Fibroblast of pulmonary artery (primary cell): ENCODE data around the gene BACH1.

Source experiments
- DNase-seq: peaks from one replicate; pipeline ENCODE4 v3.0.0-alpha.2; 2010; ENCODE audit warnings: low read depth
- H3K4me3 ChIP-seq: replicated peaks from 2 replicates; pipeline ENCODE4 v1.5.1; 2011; ENCODE audit warnings: low read depth, mild to moderate bottlenecking, control low read depth, low read length, moderate library complexity
- TF ChIP-seq, protein P1 (sequence below): IDR thresholded peaks from 2 replicates; pipeline ENCODE4 v1.5.1; 2011; ENCODE audit warnings: mild to moderate bottlenecking, control low read depth, low read length, inconsistent platforms; ENCODE audit errors: missing control alignments

BACH1 gene

DNA sequence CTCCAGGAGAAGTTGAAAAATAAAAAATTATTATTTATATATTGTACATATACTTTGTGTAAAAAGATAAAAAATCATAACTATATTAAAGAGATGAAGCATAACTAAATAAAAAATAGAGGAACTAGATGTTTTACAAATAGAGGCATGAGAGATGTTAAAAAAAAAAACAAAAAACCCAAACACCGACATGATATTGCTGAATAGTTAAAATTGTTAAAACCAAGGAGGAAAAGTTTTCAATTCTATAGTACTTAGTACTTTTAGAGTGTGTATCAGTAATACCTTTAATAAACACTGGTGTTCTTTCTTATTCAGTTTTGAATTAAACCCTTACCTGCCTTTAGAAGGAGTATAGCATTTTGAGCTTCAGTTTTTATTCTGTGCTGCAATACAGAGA lies 32.1 kb downstream of the BACH1 start:
- TF ChIP-seq, protein P1, sequence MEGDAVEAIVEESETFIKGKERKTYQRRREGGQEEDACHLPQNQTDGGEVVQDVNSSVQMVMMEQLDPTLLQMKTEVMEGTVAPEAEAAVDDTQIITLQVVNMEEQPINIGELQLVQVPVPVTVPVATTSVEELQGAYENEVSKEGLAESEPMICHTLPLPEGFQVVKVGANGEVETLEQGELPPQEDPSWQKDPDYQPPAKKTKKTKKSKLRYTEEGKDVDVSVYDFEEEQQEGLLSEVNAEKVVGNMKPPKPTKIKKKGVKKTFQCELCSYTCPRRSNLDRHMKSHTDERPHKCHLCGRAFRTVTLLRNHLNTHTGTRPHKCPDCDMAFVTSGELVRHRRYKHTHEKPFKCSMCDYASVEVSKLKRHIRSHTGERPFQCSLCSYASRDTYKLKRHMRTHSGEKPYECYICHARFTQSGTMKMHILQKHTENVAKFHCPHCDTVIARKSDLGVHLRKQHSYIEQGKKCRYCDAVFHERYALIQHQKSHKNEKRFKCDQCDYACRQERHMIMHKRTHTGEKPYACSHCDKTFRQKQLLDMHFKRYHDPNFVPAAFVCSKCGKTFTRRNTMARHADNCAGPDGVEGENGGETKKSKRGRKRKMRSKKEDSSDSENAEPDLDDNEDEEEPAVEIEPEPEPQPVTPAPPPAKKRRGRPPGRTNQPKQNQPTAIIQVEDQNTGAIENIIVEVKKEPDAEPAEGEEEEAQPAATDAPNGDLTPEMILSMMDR: no peak
- no peak overlapping the region for H3K4me3 ChIP-seq
- no peak for DNase-seq

DNA sequence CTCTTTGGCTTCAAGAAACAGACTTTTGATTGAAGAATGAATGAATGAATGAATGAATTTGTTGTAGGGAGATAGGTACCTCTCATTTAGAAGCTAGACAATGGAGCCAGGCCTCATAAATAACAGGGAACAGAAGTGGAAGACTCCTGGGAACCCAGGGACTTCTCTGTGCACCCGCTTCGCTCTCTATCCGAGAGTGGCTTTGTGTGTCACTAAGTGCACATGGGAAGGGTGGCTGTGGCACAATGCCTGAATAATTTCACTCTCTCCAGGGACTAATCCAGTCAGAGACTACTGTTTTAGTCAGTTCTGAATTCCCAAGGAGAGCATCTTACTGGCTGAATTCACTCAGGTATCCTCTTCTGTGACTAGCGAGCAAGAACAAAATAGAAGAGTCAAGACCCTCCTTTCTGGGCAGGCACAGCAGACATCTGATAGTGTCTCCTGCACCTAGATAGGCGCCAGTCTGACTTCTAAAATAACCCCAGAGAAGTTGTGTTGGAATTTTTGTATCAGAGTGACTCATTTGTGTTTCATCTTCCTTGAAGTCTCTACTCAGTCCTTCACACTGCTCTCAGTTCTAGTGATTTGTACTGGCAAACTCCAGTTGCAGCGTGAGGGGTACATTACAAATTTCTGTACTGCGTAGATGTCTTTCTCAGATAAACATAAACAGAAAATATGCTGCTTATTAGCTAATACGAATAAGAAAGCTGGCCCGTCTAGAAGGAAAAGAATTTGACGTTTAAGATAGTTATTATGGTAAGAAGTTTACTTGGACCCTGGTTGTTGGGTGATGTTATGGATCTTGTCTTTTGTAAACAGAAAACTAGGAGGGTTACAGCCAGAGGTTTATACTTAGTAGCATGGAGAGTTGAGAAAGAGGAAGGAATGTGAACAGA lies 34.0 kb downstream of the BACH1 start:
- H3K4me3 ChIP-seq: no peak overlapping the region
- TF ChIP-seq, protein P1: no peak
- peak; percentile 56 for DNase-seq

DNA sequence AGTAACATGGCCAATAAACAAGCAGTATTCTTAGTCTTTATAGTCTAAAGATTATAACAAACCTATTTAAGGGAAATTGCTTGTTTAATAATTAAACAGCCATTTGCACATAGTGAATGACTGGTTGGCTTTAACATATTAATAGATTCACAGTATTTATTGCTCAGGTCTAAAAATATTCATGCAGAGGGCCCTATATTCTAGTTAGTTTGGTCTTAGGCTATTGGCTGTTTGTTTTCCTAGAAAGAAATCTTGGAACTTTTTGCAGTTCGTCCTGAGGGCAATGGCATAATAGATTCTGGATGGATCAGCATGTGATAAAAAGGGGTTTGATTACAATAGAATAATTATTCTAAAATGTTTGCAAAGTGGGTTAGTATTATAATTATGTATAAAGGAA lies 34.7 kb downstream of the BACH1 start:
- no peak overlapping the region for H3K4me3 ChIP-seq
- no peak for DNase-seq
- TF ChIP-seq, protein P1: no peak

DNA sequence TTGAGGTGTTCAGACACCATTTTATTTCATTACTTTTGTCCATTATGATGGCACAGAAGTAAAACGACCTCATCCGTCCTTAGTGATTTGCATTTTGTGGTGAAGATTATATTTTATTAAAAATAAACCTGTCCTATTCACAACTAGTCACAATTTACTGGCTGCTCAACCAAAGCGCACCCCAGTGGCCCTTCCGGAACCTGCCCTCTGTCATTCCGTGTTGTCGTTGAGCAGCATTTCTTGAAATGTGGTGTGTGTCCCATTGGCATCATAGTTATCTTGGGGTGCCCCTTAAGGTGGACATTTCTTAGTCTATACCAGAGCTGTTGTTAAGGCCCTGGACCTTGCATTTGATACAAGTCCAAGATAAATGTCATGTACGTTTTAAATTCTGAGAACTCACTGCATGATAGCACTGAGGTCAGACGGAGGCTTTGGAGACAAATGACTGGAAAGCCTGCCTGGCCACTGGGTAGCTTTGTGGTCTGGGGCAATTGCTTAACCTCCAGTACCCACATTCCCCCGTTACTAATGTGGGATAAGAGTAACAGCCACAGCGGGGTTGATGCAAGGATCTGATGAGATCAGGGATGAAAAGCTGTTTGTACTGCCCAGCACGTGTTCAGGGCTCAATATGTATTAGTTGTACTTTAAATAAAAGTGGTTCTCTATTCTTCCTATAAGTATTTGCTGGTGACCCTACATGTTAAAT lies 36.2 kb downstream of the BACH1 start:
- no peak overlapping the region for H3K4me3 ChIP-seq

GRCh38 chr21:29335720-29336119 lies 37.0 kb downstream of the BACH1 start:
- H3K4me3 ChIP-seq: no peak overlapping the region
- TF ChIP-seq, protein P1: no peak
- DNase-seq: peak; percentile 49

More for the DNA sequence above, 36.2 kb downstream of the BACH1 start:
- DNase-seq: peak; percentile 69
- TF ChIP-seq, protein P1: no peak

DNA sequence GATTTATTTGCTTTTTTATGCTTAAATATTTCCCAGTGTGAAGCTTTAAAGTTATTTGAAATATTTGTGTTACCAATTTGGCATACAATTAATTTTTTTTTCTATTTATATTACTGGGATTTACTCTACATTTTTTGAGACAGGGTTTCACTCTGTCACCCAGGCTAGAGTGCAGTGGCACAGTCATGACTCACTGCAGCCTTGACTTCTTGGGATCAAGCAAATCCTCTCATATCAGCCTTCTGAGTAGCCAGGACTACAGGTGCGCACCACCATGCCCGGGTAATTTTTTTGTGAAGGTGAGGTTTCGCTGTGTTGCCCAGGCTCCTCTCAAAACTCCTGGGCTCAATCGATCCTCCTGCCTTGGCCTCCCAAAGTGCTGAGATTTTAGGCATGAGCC lies 39.5 kb downstream of the BACH1 start:
- TF ChIP-seq, protein P1: no peak
- no peak for DNase-seq
- H3K4me3 ChIP-seq: no peak overlapping the region
